Stimulated activated CD8-positive, alpha-beta memory T cell treated with anti-CD3 and anti-CD28 coated beads, Interleukin-2, amount 100 ng/mL, for 1 hour (primary cell): ENCODE measurements around the gene CAMTA1.
A peak's percentile ranks its signal among the peaks of the same experiment; 100 is the strongest.

Source experiments
- DNase-seq, 2 donors: peaks; one replicate each; pipeline ENCODE4 v3.0.0-alpha.2; 2020; ENCODE audit warnings: low read depth in 2 of 2

CAMTA1 gene

DNA sequence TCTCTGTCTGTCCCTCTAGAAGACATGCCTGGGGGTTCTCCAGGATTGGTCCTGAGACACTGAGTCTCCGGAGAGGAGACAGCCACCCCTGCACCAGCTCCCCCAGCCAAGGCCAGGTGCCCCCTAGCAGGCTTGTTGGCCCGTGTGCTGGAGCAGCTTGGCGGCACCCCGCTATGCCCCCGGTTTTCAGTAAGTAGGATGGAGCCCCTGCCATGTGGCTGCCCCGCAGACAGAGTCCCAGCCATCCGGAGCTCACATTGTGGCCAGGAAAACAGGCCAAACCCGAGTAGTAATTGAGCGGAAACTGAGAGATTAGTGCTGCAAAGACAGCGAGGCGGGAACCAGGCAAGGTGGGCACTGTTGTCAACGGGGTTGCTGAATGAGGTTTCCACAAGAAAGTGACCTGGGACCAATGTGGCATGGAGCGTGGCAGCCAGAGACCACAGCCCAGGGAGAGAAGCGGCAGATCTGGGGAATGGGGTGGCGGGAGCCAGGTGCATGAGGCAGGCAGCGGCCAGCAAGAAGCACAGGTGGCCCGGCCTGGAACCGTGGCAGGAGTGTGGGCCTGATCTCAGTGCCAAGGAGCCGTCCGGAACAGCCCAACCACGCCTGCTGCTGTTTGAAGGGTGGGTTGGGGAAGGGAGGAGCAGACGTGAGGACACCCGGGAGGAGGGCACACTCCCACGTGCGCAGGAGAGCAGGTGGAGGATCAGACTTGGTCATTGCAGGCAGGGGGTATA, 848.4 kb downstream of the CAMTA1 start:
- no peak for DNase-seq

GRCh38 chr1:7634546-7635240, 849.4 kb downstream of the CAMTA1 start:
- DNase-seq, result no peak

DNA sequence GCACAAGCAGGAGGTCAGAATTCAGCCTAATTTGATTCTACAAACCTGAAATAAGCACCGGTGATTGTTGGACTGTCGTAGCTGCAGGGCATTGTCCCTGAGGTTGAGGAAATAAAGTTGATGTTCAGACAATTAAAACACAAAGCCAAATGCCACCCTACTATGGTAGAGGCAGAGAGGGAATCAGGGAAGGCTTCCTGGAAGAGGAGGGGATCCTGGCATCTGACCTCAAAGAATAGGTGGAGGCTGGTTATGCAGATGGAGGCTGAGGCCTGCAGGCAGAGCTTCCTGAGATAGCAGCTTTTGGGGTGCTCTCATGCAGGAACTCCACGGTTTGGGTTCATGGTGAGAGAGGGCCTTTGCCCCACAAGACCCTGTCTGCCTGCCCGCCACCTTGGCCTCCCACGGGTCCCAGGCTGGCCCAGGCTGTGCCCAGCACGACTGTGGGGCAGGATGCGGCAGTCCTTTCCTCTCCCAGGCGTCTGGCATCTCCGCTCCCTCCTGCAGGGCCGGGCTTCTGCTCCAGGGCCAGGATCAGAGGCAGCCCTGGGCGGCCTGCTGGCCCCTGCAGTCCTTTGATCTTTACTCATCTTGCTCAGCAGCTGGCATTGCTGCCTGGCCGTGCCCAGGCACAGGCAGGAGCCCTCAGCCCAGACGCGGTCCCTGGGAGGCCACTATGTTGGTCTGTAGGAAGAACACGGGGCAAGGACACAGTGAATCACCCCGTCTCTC, 851.7 kb downstream of the CAMTA1 start:
- DNase-seq, result no peak

DNA sequence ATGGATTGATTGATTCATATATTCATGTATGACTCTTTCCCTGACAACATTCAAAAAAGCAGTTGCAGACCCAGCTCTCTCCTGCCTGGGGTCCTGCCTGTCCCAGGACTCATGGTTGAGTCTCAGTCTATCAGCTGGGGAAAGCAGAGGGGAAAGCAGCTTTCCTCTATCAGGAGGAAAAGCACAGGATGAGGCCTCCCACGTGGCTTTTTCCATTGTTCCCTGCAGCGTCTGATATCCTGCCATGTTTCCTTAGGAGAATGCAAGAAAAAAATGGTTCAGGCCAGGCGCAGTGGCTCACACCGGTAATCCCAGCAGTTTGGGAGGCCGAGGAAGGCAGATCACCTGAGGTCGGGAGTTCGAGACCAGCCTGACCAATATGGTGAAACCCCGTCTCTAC, 852.8 kb downstream of the CAMTA1 start:
- DNase-seq, result no peak

DNA sequence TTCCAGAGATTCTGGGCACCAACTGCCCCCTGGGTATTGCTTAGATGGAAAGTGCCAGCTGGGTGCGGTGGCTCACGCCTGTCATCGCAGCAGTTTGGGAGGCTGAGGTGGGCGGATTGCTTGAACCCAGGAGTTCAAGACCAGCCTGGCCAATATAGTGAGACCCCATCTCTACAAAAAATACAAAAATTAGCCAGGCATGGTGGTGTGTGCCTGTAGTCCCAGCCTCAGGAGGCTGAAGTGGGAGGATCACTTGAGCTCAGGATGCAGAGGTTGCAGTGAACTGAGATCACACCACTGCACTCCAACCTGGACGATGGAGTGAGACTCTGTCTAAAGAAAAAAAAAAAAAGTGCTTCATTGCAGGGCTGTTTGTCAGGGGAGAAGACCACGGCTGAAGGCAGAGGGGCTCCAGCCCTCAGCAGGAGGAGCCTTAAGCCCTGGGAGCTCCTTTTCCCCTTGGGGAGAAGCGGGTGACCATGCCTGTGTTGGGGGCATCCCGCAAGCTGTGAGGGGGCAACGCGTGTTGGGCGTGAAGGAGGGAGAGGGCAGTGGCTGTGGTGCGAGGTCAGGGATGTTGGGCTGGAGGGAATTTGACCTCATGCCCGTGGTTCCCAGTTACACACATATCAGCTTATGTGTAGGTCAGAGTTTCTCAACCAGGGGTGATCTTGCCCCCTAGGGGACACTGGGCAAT, 854.3 kb downstream of the CAMTA1 start:
- DNase-seq, result no peak

- no peak for DNase-seq
These were observed 855.1 kb downstream of the CAMTA1 start for GRCh38 chr1:7640350-7640749.

DNA sequence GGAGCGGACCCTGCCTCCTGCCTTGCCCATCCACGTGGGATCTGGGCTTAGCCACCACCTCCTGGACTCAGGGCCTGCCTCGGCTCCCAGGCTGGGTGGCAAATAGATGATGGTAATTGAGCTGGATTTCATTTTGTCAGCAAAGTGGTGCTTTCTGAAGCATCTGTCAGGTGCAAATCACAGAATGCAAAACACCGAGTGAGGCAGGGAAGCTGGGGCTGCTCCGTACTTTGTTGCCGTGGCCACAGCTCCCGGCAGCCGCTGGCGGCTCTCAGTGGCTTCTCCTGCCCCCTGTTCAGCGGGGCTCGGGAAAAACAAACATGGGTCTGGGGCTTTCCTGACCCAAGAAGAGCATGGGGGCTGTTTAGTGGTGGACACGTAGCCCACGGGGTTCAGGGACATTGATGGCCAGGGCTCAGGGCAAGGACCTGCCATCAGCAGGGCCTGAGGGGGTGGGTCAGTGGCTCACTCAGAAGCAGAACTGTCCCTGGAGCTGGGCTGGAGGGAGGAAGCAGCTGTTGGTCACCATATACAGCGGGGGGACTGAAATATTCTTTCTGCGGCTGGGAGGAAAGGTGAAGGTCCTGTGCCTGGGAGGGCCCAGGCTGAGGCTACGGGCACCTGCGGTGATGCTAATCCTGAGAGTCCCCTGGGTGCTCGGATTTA, 855.8 kb downstream of the CAMTA1 start:
- DNase-seq, result no peak

GRCh38 chr1:7641587-7642417, 856.5 kb downstream of the CAMTA1 start:
- DNase-seq, result no peak

DNA sequence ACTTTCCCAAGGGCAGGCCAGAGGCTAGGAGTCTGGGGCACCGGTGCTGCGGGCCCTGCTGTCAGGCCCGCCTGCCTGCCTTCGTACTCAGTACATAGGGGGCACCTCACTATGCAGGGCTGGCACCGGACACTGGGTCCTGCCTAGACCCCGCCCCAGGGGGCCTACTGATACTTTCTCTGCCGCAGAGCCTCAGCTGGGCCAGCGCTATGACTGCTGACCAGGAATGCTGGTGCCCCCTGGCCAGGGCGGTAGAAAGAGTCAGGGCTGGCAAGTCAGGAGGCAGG, 857.1 kb downstream of the CAMTA1 start:
- DNase-seq, result no peak

DNA sequence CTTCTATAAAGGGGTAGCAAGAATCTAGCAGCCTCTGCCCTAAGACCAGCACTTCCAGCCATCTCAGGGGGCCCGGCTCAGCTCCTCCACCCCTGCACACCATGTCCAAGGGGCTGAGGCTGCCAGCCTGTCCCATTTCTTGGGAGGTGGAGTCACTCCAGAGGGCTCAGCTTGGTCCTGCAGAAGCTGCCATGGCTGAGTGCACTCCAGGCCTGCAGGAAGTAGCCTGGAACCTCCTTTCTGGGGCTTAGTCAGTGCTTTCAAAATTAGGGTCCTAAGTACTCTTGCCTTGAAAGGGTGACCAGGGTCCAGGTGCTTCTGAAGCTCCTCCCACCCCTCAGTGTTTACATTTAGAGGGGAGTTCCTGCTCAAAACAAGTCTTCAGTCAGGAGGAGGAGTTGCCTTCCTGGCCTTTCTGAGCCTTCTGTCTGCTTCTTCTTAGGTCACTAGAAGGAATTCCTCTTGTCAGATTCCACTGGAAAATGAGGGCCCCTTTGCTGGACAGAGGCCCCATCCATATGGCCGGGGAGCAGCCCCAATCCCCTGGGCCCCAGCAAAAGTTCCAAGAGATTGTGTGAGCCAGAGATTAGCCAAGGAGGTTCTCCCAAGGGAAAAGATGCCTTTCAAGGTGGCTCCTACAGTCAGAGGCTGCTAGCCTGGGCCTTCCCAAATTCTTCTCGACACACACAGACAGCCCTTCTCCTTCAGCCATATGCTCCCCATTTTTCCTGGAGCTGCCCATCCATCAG, 857.7 kb downstream of the CAMTA1 start:
- no peak for DNase-seq

DNA sequence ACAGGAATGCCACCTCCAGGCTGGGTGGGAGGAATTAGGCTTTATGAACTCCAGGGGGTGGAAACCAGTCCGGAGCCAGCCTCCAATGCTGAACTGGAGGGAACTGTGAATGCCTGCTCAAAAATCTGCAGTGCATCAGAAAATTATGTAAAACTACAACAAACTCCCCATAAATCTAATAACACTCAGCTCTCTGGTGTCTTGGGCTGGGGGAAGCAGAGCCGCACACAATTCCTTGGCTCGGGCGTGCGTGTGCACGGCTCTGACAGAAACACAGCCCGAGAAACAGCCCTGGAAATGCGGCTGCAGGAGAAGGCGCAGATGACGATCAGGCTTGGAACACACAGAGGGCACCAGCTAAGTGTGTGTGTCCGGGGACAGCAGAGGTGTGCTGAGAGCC, 858.3 kb downstream of the CAMTA1 start:
- DNase-seq, result no peak

DNA sequence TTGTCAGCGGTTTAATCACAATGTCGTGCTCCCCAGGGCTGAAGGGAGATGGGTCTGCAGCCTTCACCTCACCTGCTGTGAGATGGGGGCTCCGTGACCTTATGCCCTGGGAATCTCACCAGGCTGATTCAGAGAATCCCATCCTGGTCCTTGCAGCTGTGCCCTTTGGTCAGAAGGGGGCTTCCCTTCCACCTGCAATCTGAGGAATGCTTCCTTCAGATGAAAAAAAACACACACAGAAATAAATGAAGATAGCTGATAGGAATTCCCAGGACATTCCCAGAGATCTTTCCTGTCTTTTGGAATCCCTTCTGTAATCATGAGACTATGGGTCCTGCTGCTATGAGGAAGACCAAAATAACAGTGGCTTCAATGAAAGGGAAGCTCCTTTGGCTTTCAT, 858.8 kb downstream of the CAMTA1 start:
- DNase-seq, result no peak

DNA sequence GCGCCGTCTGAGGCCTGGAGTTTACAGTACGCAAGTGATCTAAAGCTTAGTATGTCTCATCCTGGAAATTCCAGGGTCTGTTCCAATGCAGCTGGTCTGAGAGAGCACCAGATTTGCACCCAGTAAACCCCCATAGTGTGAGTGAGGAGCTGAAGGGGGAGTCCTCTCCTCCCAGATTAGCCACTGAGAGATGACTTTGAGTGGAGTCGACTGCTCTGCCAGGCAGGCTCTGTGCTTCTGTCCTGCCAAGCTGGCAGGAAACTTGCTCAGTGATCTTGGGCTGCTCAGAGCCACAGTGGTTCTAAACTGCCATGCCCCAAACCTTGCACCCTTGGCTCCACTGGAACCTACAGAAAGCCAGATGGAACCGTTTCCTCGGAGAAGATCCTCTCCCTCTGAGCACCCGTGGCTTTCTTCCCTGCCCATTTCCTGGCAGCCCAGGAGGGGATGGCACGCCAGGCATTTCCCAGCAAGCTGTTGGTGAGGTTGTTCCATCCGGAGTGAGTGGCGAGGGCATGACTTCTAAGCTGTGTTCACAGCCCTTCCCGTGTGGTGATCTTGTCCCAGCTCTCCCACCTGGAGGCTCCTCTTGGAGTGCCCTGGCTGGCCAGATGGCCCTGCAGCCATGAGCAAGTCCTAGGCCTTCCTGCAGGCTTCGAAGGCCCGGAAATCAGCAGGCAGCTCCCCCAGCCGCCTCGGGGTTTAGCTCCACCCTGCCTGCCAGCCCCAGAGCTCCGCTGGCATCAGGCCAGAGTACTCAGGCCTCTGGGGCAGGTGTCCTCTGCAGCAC, 859.9 kb downstream of the CAMTA1 start:
- DNase-seq, result no peak

- no peak for DNase-seq
These were observed 860.4 kb downstream of the CAMTA1 start for GRCh38 chr1:7645751-7646048.

GRCh38 chr1:7646164-7646563, 860.9 kb downstream of the CAMTA1 start:
- no peak for DNase-seq

DNA sequence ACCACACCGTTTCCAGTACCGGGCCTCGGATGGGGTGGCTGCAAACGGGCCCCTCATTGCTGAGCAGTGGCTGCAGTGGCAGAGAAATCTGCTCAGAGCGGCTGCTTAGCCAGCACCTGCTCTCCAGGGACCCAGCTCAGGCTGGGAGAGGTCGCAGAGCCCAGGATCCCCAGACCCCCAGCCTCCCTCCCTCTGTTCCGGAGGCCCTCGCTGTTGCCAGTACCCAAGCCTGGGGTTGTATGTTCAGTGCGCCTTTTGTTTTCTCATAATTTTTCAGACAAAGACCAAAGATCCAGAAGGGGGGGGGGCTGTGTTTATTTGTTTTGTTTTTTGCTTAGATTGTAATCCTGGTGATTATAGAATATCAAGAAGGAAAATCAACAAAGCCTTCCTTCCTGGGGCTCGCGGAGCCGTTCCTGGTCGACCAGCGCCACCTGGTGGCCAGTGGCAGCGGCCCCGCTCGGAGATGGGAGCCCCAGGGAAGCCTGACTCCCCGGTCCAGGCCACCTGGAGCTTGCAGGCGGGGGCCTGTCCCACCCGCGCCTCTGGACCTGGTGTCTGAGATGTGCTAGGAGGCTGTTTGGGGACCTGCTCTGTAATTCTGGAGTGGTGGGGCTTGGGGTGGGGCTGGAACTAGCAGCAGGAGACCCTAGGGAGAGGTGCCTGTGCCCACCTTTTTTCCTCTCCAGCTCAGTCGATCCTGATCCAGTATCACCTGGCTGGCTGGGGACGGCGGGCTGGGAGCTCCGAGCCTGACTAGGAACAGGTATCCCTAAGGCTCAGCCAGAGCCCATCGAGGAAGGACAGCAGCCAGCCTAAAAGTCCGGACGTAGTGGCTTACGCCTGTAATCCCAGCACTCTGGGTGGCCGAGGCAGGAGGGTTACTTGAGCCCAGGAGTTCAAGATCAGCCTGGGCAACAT, 862.0 kb downstream of the CAMTA1 start:
- peak; percentile 38 to 46 for DNase-seq

DNA sequence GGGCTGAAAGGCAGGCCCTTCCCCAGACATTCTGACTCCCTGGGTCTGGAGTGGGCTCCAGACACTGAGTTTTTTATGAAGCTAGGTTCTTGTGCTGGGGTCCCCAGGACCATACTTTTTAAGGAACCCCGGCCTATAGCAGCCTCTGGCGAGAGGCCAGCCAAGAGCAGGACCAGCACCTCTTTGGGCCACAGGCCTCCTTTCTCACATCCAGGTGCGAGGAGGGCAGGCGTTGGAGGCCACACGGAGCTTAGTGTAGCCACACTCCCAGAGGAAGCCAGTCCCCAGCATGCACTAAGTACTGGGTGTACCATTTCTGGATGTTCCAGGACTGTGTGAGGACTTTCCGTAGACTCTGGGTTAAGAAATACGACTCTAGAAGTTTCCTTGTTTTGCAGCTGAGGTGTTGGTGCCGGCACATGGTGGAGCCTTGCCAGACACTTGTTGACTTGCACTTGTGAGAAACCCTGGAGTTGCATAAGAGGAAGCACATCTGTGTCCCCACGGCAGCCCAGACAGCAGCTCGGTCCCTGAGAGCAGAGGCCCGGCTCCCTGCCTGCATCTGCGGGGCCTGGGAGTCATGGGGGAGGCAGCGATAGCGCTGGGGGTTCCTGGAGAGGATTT, 863.6 kb downstream of the CAMTA1 start:
- no peak for DNase-seq

GRCh38 chr1:7650801-7651200, 865.5 kb downstream of the CAMTA1 start:
- DNase-seq, result no peak
